Upper lobe of right lung (tissue), 1 donor: ENCODE results near the gene CENPO. TPM values are rescaled to one million over a fixed set of nuclear protein-coding genes. Genes with fewer than 3 reads are reported as not detected.
"Not testable (repeated sequence)": the region's sequence is repeated elsewhere in the genome, so short reads cannot be mapped to it uniquely, and the experiment has no call there.

Experiments
- ATAC-seq: fragments of 200-7000 bp; cut with Tn5 transposase; one replicate; pipeline ENCODE4 v1.9.1; 2020; ENCODE audit warnings: mild to moderate bottlenecking, moderate library complexity
- DNase-seq: peaks from one replicate; pipeline ENCODE4 v3.0.0-alpha.2; 2020
- H3K27ac ChIP-seq: fragments of 200-600 bp; one replicate; pipeline ENCODE4 v1.8.0; 2022
- H3K27me3 ChIP-seq: fragments of 200-600 bp; one replicate; pipeline ENCODE4 v1.8.0; 2022; ENCODE audit warnings: mild to moderate bottlenecking
- H3K36me3 ChIP-seq: fragments of 200-600 bp; one replicate; pipeline ENCODE4 v1.8.0; 2022
- H3K4me1 ChIP-seq: fragments of 200-600 bp; one replicate; pipeline ENCODE4 v1.8.0; 2022
- H3K4me3 ChIP-seq: fragments of 200-600 bp; one replicate; pipeline ENCODE4 v1.8.0; 2022; ENCODE audit warnings: mild to moderate bottlenecking
- H3K9me3 ChIP-seq: fragments of 200-600 bp; one replicate; pipeline ENCODE4 v1.8.0; 2022
- intact Hi-C: fragments of 100-400 bp; cut with DNase I; formaldehyde crosslinking; loops from one replicate; pipeline ENCODE4 v1.11.0; 2022
- total RNA-seq: library from RNA; stranded (reverse); fragmentation: NEBNext Ultra II Directional; extraction: Animal tissue kit (Norgen Biotek cat#: 25700); gene quantifications from one replicate; pipeline ENCODE4 v1.2.1, GENCODE V29; 2021
- TF ChIP-seq, protein P1 (sequence below): fragments of 200-600 bp; IDR thresholded peaks from one replicate; pipeline ENCODE4 v1.8.0; 2022; ENCODE audit warnings: antibody characterized with exemption
- donor health status: DM: no; HTN: yes; CAD: no; lungs with severe emphysema.

Gene CENPO
- total RNA-seq, 1 donor from 2014 or later: 6.5 TPM

DNA sequence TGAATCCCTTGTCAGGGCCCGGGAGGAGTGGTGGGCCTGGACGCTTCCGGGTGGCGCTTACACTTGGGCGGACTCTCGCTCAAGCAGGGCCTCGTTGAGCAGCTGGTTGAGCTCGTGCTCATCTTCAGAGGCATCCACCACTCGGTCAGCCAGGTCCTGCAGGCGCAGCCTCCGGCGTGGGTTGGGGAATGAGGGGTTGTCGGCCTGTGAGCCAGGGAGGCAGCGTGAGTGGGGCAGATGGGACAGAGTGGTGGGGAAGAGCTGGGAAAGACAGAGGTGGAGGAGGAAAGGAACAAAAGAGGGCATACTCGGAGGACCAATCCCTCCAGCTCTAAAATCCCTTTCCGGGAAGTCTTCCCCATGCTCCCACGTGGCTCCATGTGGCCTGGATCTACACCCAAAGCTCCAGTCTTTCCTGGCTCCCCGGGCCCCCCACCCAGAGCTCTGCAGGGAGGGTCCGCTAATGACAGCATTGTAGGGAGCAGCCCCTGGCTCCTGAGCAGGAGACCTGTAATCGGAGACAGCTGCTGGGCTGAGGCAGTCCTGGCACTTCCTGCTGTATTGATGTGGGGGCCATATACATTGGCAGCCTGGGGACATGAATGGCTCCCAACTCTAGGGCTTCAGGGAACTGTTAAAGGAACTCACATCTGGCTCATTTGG, 41.6 kb downstream of the CENPO start:
- intact Hi-C loops: no loop called here
- DNase-seq (no peak), ATAC-seq (no peak)
- Histone ChIP-seq H3K36me3 (peaks cover 4% of the 10 kb centered on the region), H3K4me1 (no peaks in the 10 kb centered on the region), H3K27ac (no peak overlapping the region), H3K9me3 (no peaks in the 10 kb centered on the region), H3K27me3 (no peaks in the 10 kb centered on the region), H3K4me3 (no peak overlapping the region)
- TF ChIP-seq, protein P1, sequence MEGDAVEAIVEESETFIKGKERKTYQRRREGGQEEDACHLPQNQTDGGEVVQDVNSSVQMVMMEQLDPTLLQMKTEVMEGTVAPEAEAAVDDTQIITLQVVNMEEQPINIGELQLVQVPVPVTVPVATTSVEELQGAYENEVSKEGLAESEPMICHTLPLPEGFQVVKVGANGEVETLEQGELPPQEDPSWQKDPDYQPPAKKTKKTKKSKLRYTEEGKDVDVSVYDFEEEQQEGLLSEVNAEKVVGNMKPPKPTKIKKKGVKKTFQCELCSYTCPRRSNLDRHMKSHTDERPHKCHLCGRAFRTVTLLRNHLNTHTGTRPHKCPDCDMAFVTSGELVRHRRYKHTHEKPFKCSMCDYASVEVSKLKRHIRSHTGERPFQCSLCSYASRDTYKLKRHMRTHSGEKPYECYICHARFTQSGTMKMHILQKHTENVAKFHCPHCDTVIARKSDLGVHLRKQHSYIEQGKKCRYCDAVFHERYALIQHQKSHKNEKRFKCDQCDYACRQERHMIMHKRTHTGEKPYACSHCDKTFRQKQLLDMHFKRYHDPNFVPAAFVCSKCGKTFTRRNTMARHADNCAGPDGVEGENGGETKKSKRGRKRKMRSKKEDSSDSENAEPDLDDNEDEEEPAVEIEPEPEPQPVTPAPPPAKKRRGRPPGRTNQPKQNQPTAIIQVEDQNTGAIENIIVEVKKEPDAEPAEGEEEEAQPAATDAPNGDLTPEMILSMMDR: no peak

GRCh38 chr2:24835411-24835810, 42.2 kb downstream of the CENPO start:
- ATAC-seq, H3K4me1 ChIP-seq, intact Hi-C loops, H3K4me3 ChIP-seq, H3K27ac ChIP-seq, H3K9me3 ChIP-seq, H3K27me3 ChIP-seq, H3K36me3 ChIP-seq, DNase-seq: not testable (repeated sequence)

- DNase-seq: no peak
- peaks cover 8% of the 10 kb centered on the region for H3K36me3 ChIP-seq
Measured at GRCh38 chr2:24836206-24836605, 43.0 kb downstream of the CENPO start.

GRCh38 chr2:24836706-24837105, 43.5 kb downstream of the CENPO start:
- Histone ChIP-seq H3K36me3 (peaks cover 9% of the 10 kb centered on the region), H3K4me1 (no peaks in the 10 kb centered on the region), H3K9me3 (no peaks in the 10 kb centered on the region), H3K27ac (no peak overlapping the region), H3K4me3 (no peak overlapping the region), H3K27me3 (no peaks in the 10 kb centered on the region)
- intact Hi-C loops: no loop called here
- ATAC-seq (no peak), DNase-seq (no peak)
- TF ChIP-seq, protein P1: no peak

More at GRCh38 chr2:24836206-24836605, 43.0 kb downstream of the CENPO start:
- H3K27ac ChIP-seq: no peak overlapping the region
- no peak for ATAC-seq
- intact Hi-C loops: no loop called here
- TF ChIP-seq, protein P1: no peak
- H3K27me3 ChIP-seq: no peaks in the 10 kb centered on the region
- no peaks in the 10 kb centered on the region for H3K4me1 ChIP-seq
- no peak overlapping the region for H3K4me3 ChIP-seq
- no peaks in the 10 kb centered on the region for H3K9me3 ChIP-seq

DNA sequence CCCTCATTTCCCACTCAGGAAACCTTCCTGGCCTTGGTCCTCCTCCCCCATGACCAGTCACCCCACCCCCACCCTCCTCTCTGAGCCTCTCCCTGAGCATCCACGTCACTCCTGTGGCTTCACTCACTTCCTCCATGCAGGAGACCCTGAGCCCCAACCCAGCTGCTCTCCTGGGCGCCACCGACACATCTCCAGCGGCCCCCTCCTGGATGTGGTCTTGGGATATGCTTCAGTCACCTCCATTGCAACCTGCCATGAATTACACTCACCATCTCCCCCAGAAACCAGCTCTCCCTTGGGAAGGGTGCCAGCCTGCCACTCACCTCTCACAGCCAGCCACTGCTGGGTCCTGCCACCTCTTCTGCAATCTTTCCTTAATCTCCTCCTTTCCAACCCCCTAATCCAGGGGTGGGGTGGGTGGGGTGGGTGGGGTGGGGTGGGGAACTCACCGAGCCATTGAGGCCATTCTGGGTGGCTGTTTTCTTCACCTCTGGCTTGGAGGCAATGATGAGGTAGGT, 44.8 kb downstream of the CENPO start:
- Histone ChIP-seq H3K4me1 (no peaks in the 10 kb centered on the region), H3K36me3 (peaks cover 9% of the 10 kb centered on the region), H3K27ac (no peak overlapping the region), H3K4me3 (no peak overlapping the region), H3K9me3 (no peaks in the 10 kb centered on the region), H3K27me3 (no peaks in the 10 kb centered on the region)
- TF ChIP-seq, protein P1: no peak
- ATAC-seq (no peak), DNase-seq (no peak)
- intact Hi-C loops: no loop called here

GRCh38 chr2:24838541-24838940, 45.3 kb downstream of the CENPO start:
- H3K27me3 ChIP-seq: no peaks in the 10 kb centered on the region
- intact Hi-C loops: no loop called here
- ATAC-seq (no peak), DNase-seq (no peak)
- H3K4me3 ChIP-seq: no peak overlapping the region
- H3K9me3 ChIP-seq: no peaks in the 10 kb centered on the region
- TF ChIP-seq, protein P1: no peak
- peaks cover 9% of the 10 kb centered on the region for H3K36me3 ChIP-seq
- H3K4me1 ChIP-seq: no peaks in the 10 kb centered on the region
- no peak overlapping the region for H3K27ac ChIP-seq
